HG03175 (cell line): ENCODE results near the gene CUL3.

Experiments
- ATAC-seq: cut with Tn5 transposase; IDR thresholded peaks from one replicate; pipeline ENCODE4 v1.9.1; 2021; ENCODE audit warnings: mild to moderate bottlenecking, moderate library complexity; ENCODE audit not compliant: unreplicated experiment

Gene CUL3

GRCh38 chr2:224432003-224432579 lies 153.1 kb downstream of the CUL3 start:
- no peak for ATAC-seq

- no peak for ATAC-seq
Observed at GRCh38 chr2:224429441-224429810, 155.7 kb downstream of the CUL3 start.

- ATAC-seq: no peak
Observed at GRCh38 chr2:224428787-224429440, 156.2 kb downstream of the CUL3 start.

- no peak for ATAC-seq
Observed at GRCh38 chr2:224427471-224427870, 157.7 kb downstream of the CUL3 start.

GRCh38 chr2:224426656-224427055 lies 158.5 kb downstream of the CUL3 start:
- no peak for ATAC-seq

- ATAC-seq: no peak
Observed at GRCh38 chr2:224421065-224421464, 164.1 kb downstream of the CUL3 start.
